ENCODE measurements around the gene GPR108.

The GPR108 gene

DNA sequence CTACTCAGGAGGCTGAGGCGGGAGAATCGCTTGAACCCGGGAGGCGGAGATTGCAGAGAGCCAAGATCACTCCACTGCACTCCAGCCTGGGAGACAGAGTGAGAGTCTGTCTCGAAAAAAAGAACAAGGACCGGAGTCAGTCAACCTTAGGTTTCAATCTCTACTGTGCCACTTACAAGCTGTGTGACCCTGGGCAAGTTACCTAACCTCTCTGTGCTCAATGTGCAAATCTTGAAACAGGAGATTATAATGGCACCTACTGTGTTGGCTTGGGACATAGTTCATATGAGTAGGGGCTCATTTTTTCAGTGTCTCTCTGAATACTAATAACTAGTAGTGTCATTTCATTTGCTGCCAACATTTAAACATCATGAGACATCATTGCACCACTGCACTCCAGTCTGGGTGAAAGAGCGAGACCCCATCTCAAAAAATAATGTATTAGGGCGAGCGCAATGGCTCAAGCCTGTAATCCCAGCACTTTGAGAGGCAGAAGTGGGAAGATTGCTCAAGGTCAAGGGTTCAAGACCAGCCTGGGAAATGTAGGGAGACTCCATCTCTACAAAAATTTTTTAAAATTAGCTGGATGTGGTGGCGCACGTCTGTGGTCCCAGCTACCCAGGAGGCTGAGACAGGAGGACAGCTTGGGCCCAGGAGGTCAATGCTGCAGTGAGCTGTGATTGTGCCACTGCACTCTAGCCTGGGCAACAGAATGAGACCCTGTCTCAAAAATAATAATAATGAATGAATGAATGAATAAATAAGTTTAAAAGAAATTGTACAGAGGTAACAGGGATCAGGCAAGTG lies 22.4 kb downstream of the GPR108 start:
- TF ChIP-seq CTCF (IDR thresholded peaks at IDR 0.05; ENCODE audit: poor library complexity, severe bottlenecking) = no peak
- peaks cover 13% of the 10 kb centered on the region for H3K36me3 ChIP-seq (ENCODE audit: low read depth)
- DNase-seq (ENCODE audit: low spot score) = no peak
- H3K27ac ChIP-seq (ENCODE audit: poor library complexity, severe bottlenecking) = no peak overlapping the region
- no peaks in the 10 kb centered on the region for H3K4me1 ChIP-seq (ENCODE audit: insufficient read depth, poor library complexity, severe bottlenecking)
- ATAC-seq (ENCODE audit: low read depth) = no peak
- no peak overlapping the region for H3K4me3 ChIP-seq (ENCODE audit: severe bottlenecking)
- H3K9me3 ChIP-seq (ENCODE audit: severe bottlenecking) = no peaks in the 10 kb centered on the region
- no peaks in the 10 kb centered on the region for H3K27me3 ChIP-seq (ENCODE audit: insufficient read depth, poor library complexity, severe bottlenecking)

DNA sequence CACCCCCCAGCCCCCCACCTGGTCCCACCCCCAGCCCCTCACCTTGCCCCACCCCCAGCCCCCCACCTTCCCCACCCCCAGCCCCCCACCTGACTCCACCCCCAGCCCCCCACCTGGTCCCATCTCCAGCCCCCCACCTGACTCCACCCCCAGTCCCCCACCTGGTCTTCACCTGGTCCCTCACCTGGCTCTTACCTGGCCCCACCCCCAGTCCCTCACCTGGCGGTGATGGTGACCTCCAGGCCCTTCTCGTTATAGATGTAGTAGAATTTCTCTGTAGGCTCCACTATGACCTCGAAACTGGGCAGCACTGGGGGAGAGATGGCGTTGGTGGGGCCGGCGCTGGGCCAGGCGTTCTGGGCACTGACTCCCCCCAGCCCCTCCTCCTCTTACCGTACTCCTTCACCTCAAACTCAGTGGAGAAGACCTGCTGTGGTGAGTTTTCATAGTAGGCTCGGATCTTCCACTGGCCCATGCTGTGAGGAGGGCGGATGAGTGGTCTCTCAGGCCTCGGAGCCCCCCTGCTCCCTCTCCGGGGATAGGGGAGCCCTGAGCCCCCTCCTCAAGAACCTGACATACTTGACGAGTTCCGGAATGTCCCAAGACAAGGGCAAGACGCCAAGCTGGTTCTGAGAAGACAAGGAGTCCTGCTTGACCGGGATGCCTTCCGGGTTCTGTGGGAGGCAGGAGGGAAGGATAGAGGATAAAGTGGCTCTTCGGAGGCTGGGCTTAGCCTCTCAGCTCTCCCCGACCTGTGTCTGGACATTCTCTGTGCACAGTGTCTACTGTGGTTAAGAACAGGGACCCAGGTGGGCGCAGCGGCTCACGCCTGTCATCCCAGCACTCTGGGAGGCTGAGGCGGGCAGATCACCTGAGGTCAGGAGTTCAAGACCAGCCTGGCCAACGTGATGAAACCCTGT lies 23.3 kb downstream of the GPR108 start:
- no peaks in the 10 kb centered on the region for H3K9me3 ChIP-seq (ENCODE audit: severe bottlenecking)
- ATAC-seq (ENCODE audit: low read depth) (no peak), DNase-seq (ENCODE audit: low spot score) (no peak)
- peaks cover 13% of the 10 kb centered on the region for H3K36me3 ChIP-seq (ENCODE audit: low read depth)
- no peaks in the 10 kb centered on the region for H3K4me1 ChIP-seq (ENCODE audit: insufficient read depth, poor library complexity, severe bottlenecking)
- no peak overlapping the region for H3K27ac ChIP-seq (ENCODE audit: poor library complexity, severe bottlenecking)
- TF ChIP-seq CTCF (IDR thresholded peaks at IDR 0.05; ENCODE audit: poor library complexity, severe bottlenecking) = no peak
- H3K4me3 ChIP-seq (ENCODE audit: severe bottlenecking) = no peak overlapping the region
- H3K27me3 ChIP-seq (ENCODE audit: insufficient read depth, poor library complexity, severe bottlenecking) = no peaks in the 10 kb centered on the region

GRCh38 chr19:6712692-6713670 lies 24.4 kb downstream of the GPR108 start:
- Histone ChIP-seq H3K27ac (ENCODE audit: poor library complexity, severe bottlenecking) (no peak overlapping the region), H3K4me1 (ENCODE audit: insufficient read depth, poor library complexity, severe bottlenecking) (no peaks in the 10 kb centered on the region), H3K36me3 (ENCODE audit: low read depth) (peaks cover 10% of the 10 kb centered on the region), H3K4me3 (ENCODE audit: severe bottlenecking) (no peak overlapping the region), H3K27me3 (ENCODE audit: insufficient read depth, poor library complexity, severe bottlenecking) (no peaks in the 10 kb centered on the region), H3K9me3 (ENCODE audit: severe bottlenecking) (no peaks in the 10 kb centered on the region)
- no peak for DNase-seq (ENCODE audit: low spot score)
- no peak for ATAC-seq (ENCODE audit: low read depth)
- TF ChIP-seq CTCF (IDR thresholded peaks at IDR 0.05; ENCODE audit: poor library complexity, severe bottlenecking) = no peak

GRCh38 chr19:6712231-6712630 lies 25.1 kb downstream of the GPR108 start:
- H3K36me3 ChIP-seq (ENCODE audit: low read depth) = peaks cover 2% of the 10 kb centered on the region
- H3K4me1 ChIP-seq (ENCODE audit: insufficient read depth, poor library complexity, severe bottlenecking) = no peaks in the 10 kb centered on the region
- TF ChIP-seq CTCF (IDR thresholded peaks at IDR 0.05; ENCODE audit: poor library complexity, severe bottlenecking) = no peak
- DNase-seq (ENCODE audit: low spot score) (no peak), ATAC-seq (ENCODE audit: low read depth) (no peak)
- H3K27ac ChIP-seq (ENCODE audit: poor library complexity, severe bottlenecking) = no peak overlapping the region
- H3K27me3 ChIP-seq (ENCODE audit: insufficient read depth, poor library complexity, severe bottlenecking) = no peaks in the 10 kb centered on the region
- H3K4me3 ChIP-seq (ENCODE audit: severe bottlenecking) = no peak overlapping the region
- no peaks in the 10 kb centered on the region for H3K9me3 ChIP-seq (ENCODE audit: severe bottlenecking)
